Activated CD4-positive, alpha-beta memory T cell treated with anti-CD3 and anti-CD28 coated beads for 36 hours (primary cell): ENCODE data around the gene MFSD6L. TPM values are rescaled to one million over a fixed set of nuclear protein-coding genes. Genes with fewer than 3 reads are reported as not detected.

Experiments used
- CTCF ChIA-PET: fragments of 350-600 bp; sonication (Branson Sonifier 250); formaldehyde crosslinking; loops from one replicate; lab custom pipeline; 2021; ENCODE audit warnings: antibody characterized with exemption, inconsistent platforms; lab: Charles Lee
- POLR2A ChIA-PET: fragments of 350-600 bp; sonication (Branson Sonifier 250); formaldehyde crosslinking; loops from one replicate; lab custom pipeline; 2021; ENCODE audit warnings: antibody characterized with exemption; lab: Charles Lee
- DNase-seq: peaks from one replicate; pipeline ENCODE4 v3.0.0-alpha.2; 2020
- H3K27ac Mint-ChIP-seq: one replicate; pipeline ENCODE4 v1.8.0; 2021; ENCODE audit warnings: mixed read lengths
- H3K27me3 Mint-ChIP-seq: one replicate; pipeline ENCODE4 v1.8.0; 2021; ENCODE audit warnings: mixed read lengths
- H3K36me3 Mint-ChIP-seq: one replicate; pipeline ENCODE4 v1.8.0; 2021; ENCODE audit warnings: mixed read lengths
- H3K4me1 Mint-ChIP-seq: one replicate; pipeline ENCODE4 v1.8.0; 2021; ENCODE audit warnings: low read depth, mixed read lengths
- H3K4me3 Mint-ChIP-seq: one replicate; pipeline ENCODE4 v1.8.0; 2021; ENCODE audit warnings: mild to moderate bottlenecking, mixed read lengths
- H3K9me3 Mint-ChIP-seq: one replicate; pipeline ENCODE4 v1.8.0; 2021; ENCODE audit warnings: mixed read lengths
- intact Hi-C: fragments of 100-400 bp; cut with micrococcal nuclease; formaldehyde crosslinking; loops from one replicate; pipeline ENCODE4 v1.15.1; 2023
- total RNA-seq, 2 experiments: library from RNA; stranded (reverse); gene quantifications; one replicate each; pipeline ENCODE4 v1.2.3, GENCODE V29; 2021

The MFSD6L gene
- total RNA-seq, 2 experiments from 2014 or later: not detected

DNA sequence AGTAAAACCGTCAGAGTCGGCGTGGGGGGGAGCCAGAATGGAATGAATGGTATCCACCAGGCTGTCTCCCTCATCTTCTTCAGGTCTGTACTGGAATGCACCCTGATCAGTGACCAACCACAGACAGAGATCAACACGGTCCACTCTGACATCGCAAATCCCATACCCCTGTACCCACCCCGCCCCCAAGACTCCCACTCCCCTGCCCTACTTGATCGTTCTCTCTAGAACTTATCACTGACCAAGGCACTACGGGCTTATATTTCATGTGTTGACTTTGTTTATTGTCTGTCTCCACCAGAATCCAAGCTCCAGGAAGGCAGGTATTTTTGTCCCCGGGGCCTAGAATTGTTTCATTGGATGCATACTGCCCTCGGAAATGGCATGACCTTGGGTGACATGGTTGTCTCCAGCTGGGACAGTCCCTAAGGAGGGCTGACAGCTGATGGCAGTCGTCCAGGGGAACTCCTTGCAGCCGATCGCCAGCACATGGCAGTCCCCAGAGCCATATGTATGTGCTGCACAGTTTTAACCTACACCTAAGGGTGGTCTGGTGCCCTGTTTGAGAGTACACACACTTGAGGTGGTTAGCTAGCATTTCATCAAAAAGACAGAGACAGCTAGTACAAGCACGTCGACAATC lies 526 bp upstream of the MFSD6L start:
- H3K4me3 Mint-ChIP-seq: no peak overlapping the region
- intact Hi-C loops: no loop called here

DNA sequence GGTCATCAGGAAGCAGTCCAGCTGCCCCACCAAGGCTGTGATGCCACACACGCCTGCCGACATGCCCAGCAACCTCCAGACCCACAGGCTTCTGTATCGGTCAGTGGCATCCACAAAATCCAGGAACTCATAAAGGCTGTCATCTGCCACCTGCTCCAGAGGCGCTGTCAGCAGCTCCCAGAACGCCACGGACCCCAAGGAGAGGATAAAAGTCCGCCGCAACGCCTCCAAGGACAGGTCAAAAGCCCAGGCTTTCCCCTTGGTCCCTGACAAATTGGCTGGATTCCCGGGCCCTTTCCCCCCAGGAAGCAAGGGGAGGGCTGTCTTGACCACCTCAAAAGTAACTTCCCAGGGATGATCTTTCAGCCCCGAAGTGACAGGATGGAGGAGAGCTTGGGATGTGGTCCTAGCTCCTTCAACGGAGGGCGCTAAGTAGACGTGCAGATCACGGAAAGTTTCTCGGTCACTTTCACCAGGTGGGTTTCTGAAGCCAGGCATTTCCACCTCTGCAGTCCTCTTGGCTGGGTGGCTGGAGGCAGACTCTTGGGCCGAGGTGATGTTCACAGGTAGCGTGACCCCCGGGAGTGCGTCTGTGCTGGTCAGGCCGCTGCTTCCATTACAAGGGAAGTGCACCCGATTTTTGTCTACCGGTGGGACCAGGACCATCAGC lies 854 bp downstream of the MFSD6L start:
- Mint-ChIP-seq H3K4me1 (no peaks in the 10 kb centered on the region), H3K36me3 (no peaks in the 10 kb centered on the region), H3K4me3 (no peak overlapping the region), H3K27ac (no peak overlapping the region), H3K9me3 (no peaks in the 10 kb centered on the region), H3K27me3 (no peaks in the 10 kb centered on the region)
- no peak for DNase-seq
- ChIA-PET CTCF (interaction anchor here (0.9 to 1.0 kb wide), 2 partner anchors 13 to 200 kb away, joined by 3 to 4 read pairs; no protein-coding TSS in a partner anchor), POLR2A (no interaction called here)
- intact Hi-C loops: no loop called here

More for the DNA sequence above, 526 bp upstream of the MFSD6L start:
- no peak for DNase-seq
- Mint-ChIP-seq H3K9me3 (no peaks in the 10 kb centered on the region), H3K27me3 (no peaks in the 10 kb centered on the region), H3K27ac (no peak overlapping the region), H3K36me3 (no peaks in the 10 kb centered on the region), H3K4me1 (no peaks in the 10 kb centered on the region)
- ChIA-PET POLR2A (no interaction called here), CTCF (interaction anchor here (1.0 to 1.4 kb wide), 2 partner anchors 14 to 96 kb away, joined by 4 read pairs; no protein-coding TSS in a partner anchor)

DNA sequence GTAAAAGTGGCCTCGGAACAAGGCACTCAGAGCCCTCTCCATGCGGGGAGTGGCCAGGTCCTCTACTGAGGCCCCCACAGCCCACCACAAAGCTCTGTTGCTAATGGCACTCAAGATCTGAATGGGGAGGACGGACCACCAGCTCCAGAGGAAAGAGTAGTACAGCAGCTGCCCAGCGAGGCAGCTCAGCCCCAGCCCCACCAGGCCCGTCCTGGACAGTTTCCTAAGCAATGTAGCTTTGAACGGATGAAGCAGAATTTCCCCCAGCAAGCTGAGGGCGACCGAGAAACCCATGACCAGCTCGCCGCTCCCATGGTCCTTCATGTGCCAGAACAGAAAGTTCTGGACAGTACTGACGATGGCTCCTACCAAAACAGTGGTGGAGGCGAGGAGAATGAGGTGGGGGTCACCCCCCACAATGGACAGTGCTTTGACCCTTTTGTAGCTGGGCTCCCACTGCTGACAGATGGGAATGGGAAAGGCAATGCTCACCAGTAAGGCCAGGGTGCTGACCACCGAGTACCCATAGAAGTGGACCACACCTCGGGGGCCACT lies 1.5 kb downstream of the MFSD6L start:
- H3K4me1 Mint-ChIP-seq: no peaks in the 10 kb centered on the region
- no peaks in the 10 kb centered on the region for H3K27me3 Mint-ChIP-seq
- POLR2A ChIA-PET: no interaction called here
- CTCF ChIA-PET: interaction anchor here (0.9 to 1.0 kb wide), 2 partner anchors 12 to 201 kb away, joined by 3 to 4 read pairs; no protein-coding TSS in a partner anchor
- no peak overlapping the region for H3K27ac Mint-ChIP-seq
- H3K9me3 Mint-ChIP-seq: no peaks in the 10 kb centered on the region
- H3K4me3 Mint-ChIP-seq: no peak overlapping the region
- DNase-seq: no peak
- H3K36me3 Mint-ChIP-seq: no peaks in the 10 kb centered on the region
- intact Hi-C loops: no loop called here

DNA sequence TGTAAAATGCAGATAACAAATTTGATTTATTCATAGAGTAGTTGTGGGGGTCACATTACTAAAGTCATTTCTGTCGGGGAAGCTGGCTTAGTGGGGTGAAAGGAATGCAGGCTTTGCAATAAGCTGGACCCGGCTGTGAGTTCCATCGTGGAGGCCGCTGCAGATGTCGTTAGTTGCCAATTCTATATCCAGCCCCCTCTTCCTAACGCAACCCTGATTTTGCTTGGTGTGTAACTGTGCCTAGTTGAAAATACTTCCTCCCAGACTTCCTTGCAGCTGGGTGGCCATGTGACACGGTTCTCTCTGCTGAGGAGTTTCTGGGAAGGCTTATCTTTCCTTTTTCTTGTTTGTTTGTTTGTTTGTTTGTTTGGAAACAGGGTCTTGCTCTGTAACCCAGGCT lies 4.5 kb downstream of the MFSD6L start:
- peaks cover 9% of the 10 kb centered on the region for H3K9me3 Mint-ChIP-seq
- H3K27ac Mint-ChIP-seq: no peak overlapping the region
- CTCF ChIA-PET: interaction anchor here (0.6 to 1.7 kb wide), 3 partner anchors 9 to 527 kb away, joined by 3 to 8 read pairs (median 4); no protein-coding TSS in a partner anchor
- H3K36me3 Mint-ChIP-seq: no peaks in the 10 kb centered on the region
- intact Hi-C loops: no loop called here
- H3K27me3 Mint-ChIP-seq: peaks cover 2% of the 10 kb centered on the region
- POLR2A ChIA-PET: no interaction called here
- no peak overlapping the region for H3K4me3 Mint-ChIP-seq
- no peak for DNase-seq
- H3K4me1 Mint-ChIP-seq: no peaks in the 10 kb centered on the region

DNA sequence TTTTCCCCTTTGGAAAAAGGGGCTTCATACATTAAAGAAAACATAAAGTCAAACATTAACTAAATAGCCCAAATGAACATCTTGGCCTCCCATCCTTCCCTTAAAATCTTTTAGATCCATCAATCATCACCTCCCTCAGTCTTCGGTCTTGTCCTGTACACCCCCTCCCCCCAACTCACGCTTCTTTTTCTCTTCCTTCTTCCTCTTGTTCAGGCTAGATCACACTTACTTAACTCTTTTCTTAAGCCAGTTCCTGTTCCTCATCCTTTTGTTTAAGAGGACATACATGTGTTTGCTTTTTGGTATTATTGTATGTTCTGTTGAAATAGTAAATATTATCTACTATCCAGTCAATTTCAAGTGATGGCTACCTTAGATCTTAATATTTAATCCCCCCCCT lies 5.5 kb downstream of the MFSD6L start:
- intact Hi-C loops: no loop called here
- peaks cover 9% of the 10 kb centered on the region for H3K9me3 Mint-ChIP-seq
- H3K36me3 Mint-ChIP-seq: no peaks in the 10 kb centered on the region
- DNase-seq: no peak
- ChIA-PET POLR2A (no interaction called here), CTCF (interaction anchor here (1.7 kb wide), 1 partner anchor 8 kb away, joined by 8 read pairs; no protein-coding TSS in a partner anchor)
- H3K4me1 Mint-ChIP-seq: no peaks in the 10 kb centered on the region
- H3K27me3 Mint-ChIP-seq: peaks cover 2% of the 10 kb centered on the region
- H3K27ac Mint-ChIP-seq: no peak overlapping the region
- H3K4me3 Mint-ChIP-seq: no peak overlapping the region

DNA sequence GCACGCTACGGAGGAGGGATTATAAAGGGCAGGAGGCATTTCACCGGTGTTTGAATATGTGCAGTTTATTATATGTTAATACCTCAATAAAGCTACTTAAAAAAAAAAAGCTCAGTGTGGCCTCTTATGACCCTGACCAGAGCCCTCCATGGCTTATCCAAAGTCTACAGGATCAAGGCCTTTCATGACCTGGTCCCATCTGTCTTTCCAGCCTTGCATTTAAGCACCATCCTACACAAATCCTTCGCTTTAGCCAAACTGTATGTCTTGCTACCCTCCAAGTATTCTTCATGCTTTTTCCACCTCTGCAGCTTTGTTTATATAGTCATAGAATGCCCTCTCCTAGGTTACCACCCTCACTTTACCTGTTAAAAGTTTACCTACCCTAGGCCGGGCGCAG lies 6.5 kb downstream of the MFSD6L start:
- Mint-ChIP-seq H3K9me3 (peaks cover 9% of the 10 kb centered on the region), H3K36me3 (no peaks in the 10 kb centered on the region), H3K27ac (no peak overlapping the region), H3K4me3 (no peak overlapping the region), H3K4me1 (no peaks in the 10 kb centered on the region), H3K27me3 (peaks cover 2% of the 10 kb centered on the region)
- intact Hi-C loops: no loop called here
- no peak for DNase-seq
- POLR2A ChIA-PET: no interaction called here
- CTCF ChIA-PET: interaction anchor here (1.0 to 1.2 kb wide), 2 partner anchors 11 to 205 kb away, joined by 3 to 5 read pairs; no protein-coding TSS in a partner anchor

DNA sequence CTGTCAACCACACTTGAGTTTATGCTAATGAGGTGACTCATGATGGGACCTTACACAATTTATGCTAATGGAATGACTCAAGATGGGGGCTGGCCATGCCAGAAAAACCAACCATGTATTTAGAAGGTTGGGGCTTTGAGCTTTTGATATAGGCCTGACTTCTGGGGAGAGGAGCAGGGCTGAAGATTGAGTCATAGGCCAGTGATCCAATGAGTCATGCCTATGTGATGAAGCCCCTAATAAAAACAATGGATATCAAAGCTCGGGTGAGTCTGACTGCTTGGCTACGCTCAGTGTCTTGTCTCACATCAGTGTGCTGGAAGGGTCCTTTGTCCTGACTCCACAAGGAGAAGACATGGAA lies 7.3 kb downstream of the MFSD6L start:
- H3K9me3 Mint-ChIP-seq: peaks cover 9% of the 10 kb centered on the region
- intact Hi-C loops: no loop called here
- CTCF ChIA-PET: interaction anchor here (1.0 to 1.2 kb wide), 2 partner anchors 11 to 206 kb away, joined by 3 to 5 read pairs; no protein-coding TSS in a partner anchor
- no peak for DNase-seq
- H3K4me1 Mint-ChIP-seq: no peaks in the 10 kb centered on the region
- no peak overlapping the region for H3K27ac Mint-ChIP-seq
- no peaks in the 10 kb centered on the region for H3K36me3 Mint-ChIP-seq
- H3K4me3 Mint-ChIP-seq: no peak overlapping the region
- POLR2A ChIA-PET: no interaction called here
- H3K27me3 Mint-ChIP-seq: peaks cover 2% of the 10 kb centered on the region

DNA sequence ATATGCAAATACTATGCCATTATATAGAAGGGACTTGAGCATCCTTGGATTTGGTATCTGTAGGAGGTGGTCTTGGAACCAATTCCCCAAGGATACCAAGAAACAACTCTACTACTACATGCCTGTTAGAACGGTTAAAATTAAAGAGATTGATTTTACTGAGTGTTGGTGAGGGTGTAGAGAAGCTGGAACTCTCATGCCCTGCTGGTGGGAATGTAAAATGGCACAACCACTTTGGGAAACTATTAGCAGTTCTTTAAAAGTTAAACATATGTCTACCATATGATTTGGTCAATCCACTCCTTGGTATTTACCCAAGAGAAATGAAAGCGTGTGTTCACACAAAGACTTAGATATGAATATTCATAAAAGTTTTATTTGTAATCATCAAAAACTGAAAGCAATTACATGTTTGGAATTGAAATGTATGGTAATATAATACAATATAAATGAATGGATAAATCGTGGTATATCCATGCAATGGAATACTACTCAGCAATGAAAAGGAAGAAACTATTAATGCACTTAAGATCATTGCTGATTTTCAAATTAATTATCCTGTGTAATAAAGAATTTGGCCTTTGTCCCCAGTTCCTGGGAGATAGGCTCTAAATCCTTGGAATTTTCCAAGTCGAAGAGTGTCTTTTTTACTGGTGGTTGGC lies 7.8 kb downstream of the MFSD6L start:
- CTCF ChIA-PET: no interaction called here
- H3K4me3 Mint-ChIP-seq: no peak overlapping the region
- H3K27ac Mint-ChIP-seq: no peak overlapping the region
- peaks cover 2% of the 10 kb centered on the region for H3K27me3 Mint-ChIP-seq
- intact Hi-C loops: no loop called here
- no peaks in the 10 kb centered on the region for H3K4me1 Mint-ChIP-seq
- POLR2A ChIA-PET: no interaction called here
- DNase-seq: no peak
- peaks cover 9% of the 10 kb centered on the region for H3K9me3 Mint-ChIP-seq
- H3K36me3 Mint-ChIP-seq: no peaks in the 10 kb centered on the region

DNA sequence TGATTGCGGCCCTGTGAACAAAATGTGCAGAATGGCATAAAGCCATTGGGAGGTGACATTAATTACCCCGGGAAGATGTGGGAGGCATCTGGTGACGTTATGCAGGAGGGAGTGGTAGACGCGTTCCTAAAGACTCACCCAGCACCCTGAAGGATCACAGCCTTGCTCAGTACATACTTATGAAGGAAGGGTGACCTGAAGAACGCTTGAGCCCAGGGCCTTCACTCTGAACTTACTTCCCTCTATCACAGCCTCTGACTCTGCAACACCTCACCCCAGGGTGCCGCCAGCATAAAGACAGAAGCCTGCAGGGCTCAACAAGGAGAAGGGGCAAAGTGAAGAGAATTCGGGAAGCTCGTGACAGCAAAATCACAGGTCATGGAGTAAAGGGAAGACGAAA lies 9.4 kb downstream of the MFSD6L start:
- Mint-ChIP-seq H3K36me3 (no peaks in the 10 kb centered on the region), H3K27me3 (peaks cover 2% of the 10 kb centered on the region), H3K9me3 (peaks cover 9% of the 10 kb centered on the region), H3K27ac (no peak overlapping the region), H3K4me3 (no peak overlapping the region), H3K4me1 (peaks cover 2% of the 10 kb centered on the region)
- DNase-seq: no peak
- ChIA-PET POLR2A (no interaction called here), CTCF (no interaction called here)
- intact Hi-C loops: loop anchor here (5.0 kb wide), 1 partner anchor 208 kb away; no protein-coding TSS in a partner anchor

DNA sequence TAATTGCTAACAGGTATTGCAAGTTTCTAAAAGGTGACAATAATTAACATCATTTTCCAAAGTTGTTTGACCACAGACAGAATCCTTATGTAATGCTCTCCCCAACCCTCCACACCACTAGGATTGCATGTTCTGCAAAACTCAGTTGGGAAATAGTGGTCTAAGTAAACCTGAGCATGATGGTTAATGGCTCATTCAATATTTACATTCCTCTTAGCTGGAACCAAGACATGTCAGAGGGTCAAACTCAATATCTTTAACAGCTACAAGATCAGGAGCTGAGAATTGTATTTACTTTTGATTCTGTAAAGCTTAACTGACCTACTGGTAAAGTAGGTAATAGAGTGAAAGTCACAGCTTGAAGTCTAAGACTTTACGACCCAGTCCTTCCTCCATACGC lies 10.2 kb downstream of the MFSD6L start:
- peaks cover 9% of the 10 kb centered on the region for H3K9me3 Mint-ChIP-seq
- no peak overlapping the region for H3K27ac Mint-ChIP-seq
- H3K4me1 Mint-ChIP-seq: peaks cover 2% of the 10 kb centered on the region
- H3K36me3 Mint-ChIP-seq: no peaks in the 10 kb centered on the region
- POLR2A ChIA-PET: no interaction called here
- peaks cover 2% of the 10 kb centered on the region for H3K27me3 Mint-ChIP-seq
- no peak for DNase-seq
- intact Hi-C loops: loop anchor here (5.0 kb wide), 1 partner anchor 208 kb away; no protein-coding TSS in a partner anchor
- CTCF ChIA-PET: interaction anchor here (1.0 kb wide), 1 partner anchor 379 kb away, joined by 5 read pairs; no protein-coding TSS in a partner anchor
- H3K4me3 Mint-ChIP-seq: no peak overlapping the region

DNA sequence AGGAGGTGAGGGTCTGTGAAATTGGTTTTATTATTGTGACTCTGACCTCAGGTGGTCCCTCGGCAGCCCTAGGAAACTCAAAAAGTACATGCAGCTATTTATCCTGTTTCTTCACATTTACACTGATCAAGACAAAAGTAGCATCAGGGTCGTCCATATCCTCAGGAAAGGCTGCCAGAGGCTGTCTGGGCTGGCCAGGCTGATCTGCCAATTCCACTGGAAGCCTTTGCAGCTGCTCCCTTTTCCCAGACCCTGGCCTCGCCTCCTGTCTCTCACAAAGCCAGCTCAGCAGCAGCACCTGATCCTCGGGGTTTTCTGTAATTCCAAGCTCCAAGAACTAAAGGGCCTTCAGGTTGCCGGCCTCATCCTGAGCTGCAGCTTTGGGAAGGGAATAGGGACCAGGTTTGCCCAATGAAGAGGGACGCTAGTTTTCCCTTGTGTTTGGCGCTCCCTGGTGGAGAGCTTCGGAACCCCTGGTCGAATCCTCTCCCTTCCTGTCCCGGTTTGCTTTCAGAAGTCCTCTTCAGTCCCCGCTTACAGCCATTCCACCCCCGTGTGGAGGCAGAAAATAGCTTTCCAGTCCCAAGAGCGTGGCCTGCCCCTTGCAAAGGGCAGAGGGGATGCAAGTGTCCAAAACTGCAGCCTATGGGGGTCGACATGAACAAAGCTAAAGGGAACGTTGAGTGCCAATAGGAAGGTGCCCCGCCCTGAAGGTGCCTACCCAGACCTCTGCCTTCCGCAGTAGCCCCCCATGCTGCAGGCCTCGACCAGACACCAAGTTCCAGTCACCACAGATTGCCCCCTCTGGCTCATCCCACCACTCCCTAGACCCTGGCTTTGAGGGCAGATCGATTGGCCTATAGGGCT lies 13.4 kb downstream of the MFSD6L start:
- ChIA-PET POLR2A (no interaction called here), CTCF (interaction anchor here (0.6 to 3.4 kb wide), 48 partner anchors 9 to 786 kb away, joined by 3 to 36 read pairs (median 4); partner anchors contain the start of genes MFSD6L and PER1)
- Mint-ChIP-seq H3K9me3 (no peaks in the 10 kb centered on the region), H3K4me1 (peaks cover 2% of the 10 kb centered on the region), H3K4me3 (no peak overlapping the region), H3K27ac (no peak overlapping the region), H3K36me3 (no peaks in the 10 kb centered on the region), H3K27me3 (peaks cover under 1% of the 10 kb centered on the region)
- intact Hi-C loops: loop anchor here (5.0 kb wide), 1 partner anchor 212 kb away; no protein-coding TSS in a partner anchor
- DNase-seq: peak; percentile 77
